ENCODE measurements around the gene PDK1. TPM values are rescaled to one million over a fixed set of nuclear protein-coding genes. Genes with fewer than 3 reads are reported as not detected.

PDK1 gene
- total RNA-seq, 1 donor from 2014 or later = 33.3 TPM

- no peak overlapping the region for H3K4me3 ChIP-seq (ENCODE audit: low read depth, low read length)
- no peak for TF ChIP-seq CTCF (conservative IDR thresholded peaks at IDR 0.05; ENCODE audit: low read depth, low read length)
- DNase-seq (ENCODE audit: low read depth) = no peak
These were observed 4.8 kb downstream of the PDK1 start for GRCh38 chr2:172560721-172561120.

GRCh38 chr2:172561270-172561669 is 5.4 kb downstream of the PDK1 start:
- DNase-seq (ENCODE audit: low read depth) = no peak
- TF ChIP-seq CTCF (conservative IDR thresholded peaks at IDR 0.05; ENCODE audit: low read depth, low read length) = no peak
- no peak overlapping the region for H3K4me3 ChIP-seq (ENCODE audit: low read depth, low read length)

- TF ChIP-seq CTCF (conservative IDR thresholded peaks at IDR 0.05; ENCODE audit: low read depth, low read length) = no peak
- H3K4me3 ChIP-seq (ENCODE audit: low read depth, low read length) = no peak overlapping the region
- no peak for DNase-seq (ENCODE audit: low read depth)
These were observed 6.4 kb downstream of the PDK1 start for GRCh38 chr2:172562298-172562697.

- no peak for DNase-seq (ENCODE audit: low read depth)
- H3K4me3 ChIP-seq (ENCODE audit: low read depth, low read length) = no peak overlapping the region
- TF ChIP-seq CTCF (conservative IDR thresholded peaks at IDR 0.05; ENCODE audit: low read depth, low read length) = no peak
These were observed 8.5 kb downstream of the PDK1 start for GRCh38 chr2:172564376-172564775.

- DNase-seq (ENCODE audit: low read depth) = no peak
- H3K4me3 ChIP-seq (ENCODE audit: low read depth, low read length) = no peak overlapping the region
- TF ChIP-seq CTCF (conservative IDR thresholded peaks at IDR 0.05; ENCODE audit: low read depth, low read length) = no peak
These were observed 15.4 kb downstream of the PDK1 start for GRCh38 chr2:172571245-172571644.

- TF ChIP-seq CTCF (conservative IDR thresholded peaks at IDR 0.05; ENCODE audit: low read depth, low read length) = no peak
- no peak overlapping the region for H3K4me3 ChIP-seq (ENCODE audit: low read depth, low read length)
- DNase-seq (ENCODE audit: low read depth) = no peak
These were observed 17.1 kb downstream of the PDK1 start for GRCh38 chr2:172572981-172573380.

- no peak for TF ChIP-seq CTCF (conservative IDR thresholded peaks at IDR 0.05; ENCODE audit: low read depth, low read length)
- no peak overlapping the region for H3K4me3 ChIP-seq (ENCODE audit: low read depth, low read length)
- DNase-seq (ENCODE audit: low read depth) = no peak
These were observed 19.1 kb downstream of the PDK1 start for GRCh38 chr2:172574965-172575364.

All from epithelial cell of proximal tubule (primary cell).